NT2/D1 (cell line): ENCODE data around the gene GRIK1.

Experiments
- YY1 ChIP-seq: IDR thresholded peaks from 2 replicates; pipeline ENCODE4 v1.6.1; 2011; ENCODE audit not compliant: insufficient read length, insufficient read depth
- ZNF274 ChIP-seq: IDR thresholded peaks from 2 replicates; pipeline ENCODE4 v1.6.1; 2011; ENCODE audit warnings: mild to moderate bottlenecking, low read depth, low read length

DNA sequence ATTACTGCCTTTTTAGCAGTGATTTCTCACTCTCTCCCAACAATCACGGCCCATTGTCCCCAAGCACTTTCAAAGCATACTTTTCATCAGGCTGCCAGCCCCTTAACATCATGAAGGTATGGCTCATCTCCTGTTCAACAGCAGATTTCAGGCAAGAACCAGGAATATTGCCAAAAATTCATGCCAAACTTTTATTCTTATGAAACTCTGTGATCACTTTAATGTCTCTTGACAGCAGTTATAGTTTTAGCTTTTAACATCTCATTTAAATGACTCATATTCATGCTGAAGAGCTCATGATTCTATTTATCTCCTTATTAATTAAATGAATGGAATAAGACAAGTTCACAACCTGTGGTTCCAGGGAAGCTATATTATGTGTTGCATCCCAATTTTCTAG is 235.1 kb downstream of the GRIK1 start:
- TF ChIP-seq ZNF274 = no peak
- no peak for TF ChIP-seq YY1
